GM06990 (cell line): ENCODE results near the gene LIM2.

Experiments used
- DNase-seq: peaks from one replicate; pipeline ENCODE4 v3.0.0-alpha.2; 2011; ENCODE audit not compliant: insufficient read length; ENCODE audit errors: extremely low read depth
- H3K27me3 ChIP-seq: replicated peaks from 2 replicates; pipeline ENCODE4 v1.6.0; 2011; ENCODE audit warnings: low read length; ENCODE audit not compliant: control insufficient read depth, insufficient read depth
- H3K36me3 ChIP-seq: 2 replicates; pipeline ENCODE4 v1.5.1; 2011; ENCODE audit warnings: low read length; ENCODE audit not compliant: control insufficient read depth, insufficient read depth
- H3K4me3 ChIP-seq: replicated peaks from 2 replicates; pipeline ENCODE4 v1.5.1; 2011; ENCODE audit warnings: low read depth, mild to moderate bottlenecking, control low read depth, low read length
- TF ChIP-seq, protein P1 (sequence below): IDR thresholded peaks from 2 replicates; pipeline ENCODE4 v1.5.1; 2011; ENCODE audit warnings: low read length, control low read depth, mild to moderate bottlenecking, inconsistent platforms; ENCODE audit not compliant: insufficient read depth, poor library complexity, severe bottlenecking

The LIM2 gene, protein sequence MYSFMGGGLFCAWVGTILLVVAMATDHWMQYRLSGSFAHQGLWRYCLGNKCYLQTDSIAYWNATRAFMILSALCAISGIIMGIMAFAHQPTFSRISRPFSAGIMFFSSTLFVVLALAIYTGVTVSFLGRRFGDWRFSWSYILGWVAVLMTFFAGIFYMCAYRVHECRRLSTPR

DNA sequence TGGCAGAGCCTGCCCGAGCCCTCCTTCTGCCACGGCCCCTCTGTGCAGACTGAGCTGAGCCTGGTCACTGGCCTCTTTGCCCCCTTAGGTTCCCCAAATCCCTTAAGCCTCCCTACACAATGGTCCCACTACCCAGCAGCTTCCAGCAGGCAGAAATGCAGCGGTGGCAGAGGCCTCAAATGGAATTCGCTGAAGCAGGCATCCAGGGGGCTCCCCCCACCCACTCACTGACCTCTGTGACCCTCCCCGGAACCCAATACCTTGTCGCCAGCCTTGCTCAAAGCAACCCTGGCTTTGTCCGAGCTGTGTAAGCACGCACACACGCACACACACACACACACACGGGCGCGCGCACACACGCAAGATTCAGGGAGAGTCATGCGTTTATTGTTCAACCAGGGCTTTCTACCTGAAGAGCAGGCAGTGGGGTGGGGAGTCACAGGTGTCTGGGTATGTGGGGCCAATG is at the start of gene LIM2:
Gene LIM2, minus strand, starts transcription at position 51 of the 466 bp plus-strand sequence. CDS start 531 bp downstream, outside the sequence.
- no peaks in the 10 kb centered on the region; the same call in 1 of the 2 replicates for H3K27me3 ChIP-seq
- no peak within 1 kb of the TSS for H3K4me3 ChIP-seq
- TF ChIP-seq, protein P1, sequence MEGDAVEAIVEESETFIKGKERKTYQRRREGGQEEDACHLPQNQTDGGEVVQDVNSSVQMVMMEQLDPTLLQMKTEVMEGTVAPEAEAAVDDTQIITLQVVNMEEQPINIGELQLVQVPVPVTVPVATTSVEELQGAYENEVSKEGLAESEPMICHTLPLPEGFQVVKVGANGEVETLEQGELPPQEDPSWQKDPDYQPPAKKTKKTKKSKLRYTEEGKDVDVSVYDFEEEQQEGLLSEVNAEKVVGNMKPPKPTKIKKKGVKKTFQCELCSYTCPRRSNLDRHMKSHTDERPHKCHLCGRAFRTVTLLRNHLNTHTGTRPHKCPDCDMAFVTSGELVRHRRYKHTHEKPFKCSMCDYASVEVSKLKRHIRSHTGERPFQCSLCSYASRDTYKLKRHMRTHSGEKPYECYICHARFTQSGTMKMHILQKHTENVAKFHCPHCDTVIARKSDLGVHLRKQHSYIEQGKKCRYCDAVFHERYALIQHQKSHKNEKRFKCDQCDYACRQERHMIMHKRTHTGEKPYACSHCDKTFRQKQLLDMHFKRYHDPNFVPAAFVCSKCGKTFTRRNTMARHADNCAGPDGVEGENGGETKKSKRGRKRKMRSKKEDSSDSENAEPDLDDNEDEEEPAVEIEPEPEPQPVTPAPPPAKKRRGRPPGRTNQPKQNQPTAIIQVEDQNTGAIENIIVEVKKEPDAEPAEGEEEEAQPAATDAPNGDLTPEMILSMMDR, result no peak
- no peaks in the 10 kb centered on the region for H3K36me3 ChIP-seq
- no peak for DNase-seq

DNA sequence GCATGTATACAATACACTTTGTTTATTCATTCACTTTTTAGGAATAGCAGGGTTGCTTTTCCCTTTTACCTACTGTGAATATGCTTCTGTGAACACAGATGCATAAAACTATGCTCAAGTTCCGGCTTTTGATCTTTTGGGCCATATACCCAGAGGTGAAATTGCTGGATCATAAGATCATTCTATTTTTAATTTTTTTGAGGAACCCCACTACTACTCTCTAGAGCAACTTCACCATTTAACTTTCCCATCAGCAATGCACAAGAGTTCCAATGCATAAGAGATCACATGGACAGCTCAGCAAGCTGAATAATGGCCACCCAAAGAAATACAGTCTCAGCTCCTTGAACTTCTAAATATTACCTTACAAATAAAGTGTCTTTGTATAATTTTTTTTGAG is 46.7 kb upstream of the LIM2 start:
- H3K27me3 ChIP-seq, result no peaks in the 10 kb centered on the region; the same call in 1 of the 2 replicates
- no peak overlapping the region for H3K4me3 ChIP-seq
- DNase-seq, result no peak
- no peaks in the 10 kb centered on the region for H3K36me3 ChIP-seq
- TF ChIP-seq, protein P1, result no peak

DNA sequence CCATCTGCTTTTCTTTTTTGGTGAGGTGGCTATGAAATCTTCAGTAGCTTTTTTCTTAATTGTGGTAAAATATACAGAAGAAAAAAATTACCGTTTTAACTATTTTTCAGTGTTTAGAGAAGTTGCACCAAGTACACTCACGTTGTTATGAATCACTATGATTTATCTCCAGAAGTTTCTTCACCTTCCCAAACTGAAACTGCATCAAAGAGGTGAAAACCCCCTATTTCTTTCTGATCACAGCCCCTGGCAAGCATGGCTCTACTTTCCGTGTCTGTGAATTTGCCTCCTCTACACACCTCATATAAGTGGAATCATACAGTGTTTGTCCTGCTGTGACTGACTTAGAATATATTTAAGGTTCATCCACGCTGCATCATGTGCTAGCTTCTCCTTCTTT is 45.3 kb upstream of the LIM2 start:
- TF ChIP-seq, protein P1, result no peak
- Histone ChIP-seq H3K36me3 (no peaks in the 10 kb centered on the region), H3K27me3 (no peaks in the 10 kb centered on the region; the same call in 1 of the 2 replicates), H3K4me3 (no peak overlapping the region)
- no peak for DNase-seq

DNA sequence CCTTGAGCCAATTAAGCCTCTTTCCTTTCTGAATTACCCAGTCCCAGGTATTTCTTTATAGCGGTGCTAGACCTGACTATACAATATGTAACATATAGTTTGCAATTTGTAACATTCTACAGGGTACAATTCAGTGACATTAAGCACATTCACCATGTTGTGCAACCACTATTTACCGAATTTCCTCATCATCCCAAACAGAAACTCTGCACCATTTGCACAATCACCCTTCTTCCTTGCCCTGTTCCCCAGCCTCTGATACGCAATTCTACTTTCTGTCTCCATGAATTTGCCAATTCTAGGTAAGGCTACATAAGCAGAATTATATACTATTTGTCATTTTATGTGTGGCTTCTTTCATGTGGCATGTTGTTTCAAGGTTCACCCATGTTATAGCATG is 43.4 kb upstream of the LIM2 start:
- Histone ChIP-seq H3K27me3 (no peaks in the 10 kb centered on the region; the same call in none of the 2 replicates), H3K4me3 (no peak overlapping the region), H3K36me3 (no peaks in the 10 kb centered on the region)
- TF ChIP-seq, protein P1, result no peak
- no peak for DNase-seq

DNA sequence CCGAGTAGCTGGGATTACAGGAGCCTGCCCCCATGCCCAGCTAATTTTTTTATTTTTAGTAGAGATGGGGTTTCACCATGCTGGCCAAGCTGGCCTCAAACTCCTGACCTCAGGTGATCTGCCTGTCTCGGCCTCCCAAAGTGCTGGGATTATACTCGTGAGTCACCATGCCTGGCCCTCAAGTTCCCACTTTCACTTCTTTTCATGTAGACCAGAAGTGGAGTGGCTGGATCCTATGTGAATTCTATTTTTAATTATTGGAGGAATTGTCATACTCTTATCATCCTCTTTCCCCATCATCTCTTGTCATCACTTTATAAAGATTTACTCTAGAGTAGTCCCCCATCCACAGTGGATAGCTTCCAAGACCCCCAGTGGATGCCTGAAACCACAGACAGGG is 42.4 kb upstream of the LIM2 start:
- TF ChIP-seq, protein P1, result no peak
- Histone ChIP-seq H3K36me3 (no peaks in the 10 kb centered on the region), H3K27me3 (no peaks in the 10 kb centered on the region; the same call in none of the 2 replicates), H3K4me3 (no peak overlapping the region)
- DNase-seq, result no peak

DNA sequence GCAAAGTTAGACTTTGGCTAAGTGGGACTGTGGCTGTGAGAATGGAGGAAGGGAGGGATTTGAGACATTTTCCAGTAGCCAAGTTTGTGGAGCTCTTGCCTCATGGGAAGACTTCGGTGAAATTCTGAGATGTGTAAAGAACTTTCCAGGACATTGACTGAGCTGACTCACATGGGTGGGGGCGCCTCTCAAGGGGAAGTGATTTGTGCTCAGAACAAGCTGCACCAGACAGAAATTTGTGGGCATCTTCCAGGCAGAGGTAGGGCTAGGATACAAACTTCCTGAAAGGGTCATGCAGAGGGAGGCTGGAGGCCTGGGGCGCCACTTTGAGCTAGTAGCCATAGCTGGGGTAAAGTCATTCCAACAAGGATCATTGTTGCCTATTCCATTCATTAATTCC is 39.4 kb upstream of the LIM2 start:
- Histone ChIP-seq H3K36me3 (no peaks in the 10 kb centered on the region), H3K4me3 (no peak overlapping the region), H3K27me3 (no peaks in the 10 kb centered on the region; the same call in 1 of the 2 replicates)
- no peak for DNase-seq
- TF ChIP-seq, protein P1, result no peak
